ENCODE measurements around the gene VWA5B2.
A peak's percentile ranks its signal among the peaks of the same experiment; 100 is the strongest.
"Not testable (repeated sequence)": the region's sequence is repeated elsewhere in the genome, so short reads cannot be mapped to it uniquely, and the experiment has no call there.

The VWA5B2 gene

GRCh38 chr3:184248454-184249411, 19.3 kb downstream of the VWA5B2 start, which contains the start of gene ALG3:
Gene ALG3 (minus strand): TSS chr3:184248962. CDS start chr3:184248940, 22 bp downstream.
- DNase-seq = peak; percentile 83

GRCh38 chr3:184249412-184250166, 20.2 kb downstream of the VWA5B2 start, which contains the start of gene EEF1AKMT4:
Gene EEF1AKMT4 (plus strand): TSS chr3:184249672. CDS start chr3:184249695, 23 bp downstream.
- DNase-seq = peak; percentile 94

GRCh38 chr3:184250167-184250828, 20.9 kb downstream of the VWA5B2 start:
- DNase-seq = peak; percentile 87

DNA sequence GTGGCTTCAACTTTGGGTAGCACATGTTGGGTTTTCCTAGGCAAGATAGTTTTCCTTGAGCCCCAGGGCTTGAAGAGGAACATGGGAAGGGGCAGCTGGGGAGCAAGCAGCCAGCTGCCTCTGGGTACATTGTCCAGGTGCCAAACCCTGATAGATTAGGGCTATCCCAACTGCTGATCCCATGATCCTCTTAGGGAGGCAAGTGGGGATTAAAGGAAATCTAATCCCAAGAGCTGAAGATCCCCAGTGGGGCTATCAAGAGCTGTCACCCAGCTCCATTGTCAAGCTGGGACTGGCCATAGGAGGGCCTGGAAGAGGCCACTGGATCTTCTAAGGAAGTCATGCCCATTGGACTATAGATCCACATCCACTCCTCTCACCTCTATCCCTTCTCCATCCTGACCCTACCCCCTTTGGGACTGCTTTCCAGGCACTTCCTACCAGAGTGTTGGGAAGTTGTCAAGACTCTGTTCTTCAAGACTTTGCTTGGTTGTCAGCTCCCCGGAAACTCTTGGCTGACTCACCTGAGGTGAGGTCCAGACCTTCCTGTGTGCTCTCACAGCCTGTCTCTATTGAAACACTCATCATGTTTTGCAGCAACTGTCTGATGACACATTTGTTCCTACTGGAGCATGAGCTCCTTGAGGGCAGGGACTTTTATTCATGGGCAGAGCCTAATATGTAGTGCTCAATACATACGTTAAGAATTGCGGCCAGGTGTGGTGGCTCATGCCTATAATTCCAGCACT, 26.1 kb downstream of the VWA5B2 start:
- DNase-seq = no peak

- no peak for DNase-seq
Measured at GRCh38 chr3:184257083-184257915, 27.9 kb downstream of the VWA5B2 start.

DNA sequence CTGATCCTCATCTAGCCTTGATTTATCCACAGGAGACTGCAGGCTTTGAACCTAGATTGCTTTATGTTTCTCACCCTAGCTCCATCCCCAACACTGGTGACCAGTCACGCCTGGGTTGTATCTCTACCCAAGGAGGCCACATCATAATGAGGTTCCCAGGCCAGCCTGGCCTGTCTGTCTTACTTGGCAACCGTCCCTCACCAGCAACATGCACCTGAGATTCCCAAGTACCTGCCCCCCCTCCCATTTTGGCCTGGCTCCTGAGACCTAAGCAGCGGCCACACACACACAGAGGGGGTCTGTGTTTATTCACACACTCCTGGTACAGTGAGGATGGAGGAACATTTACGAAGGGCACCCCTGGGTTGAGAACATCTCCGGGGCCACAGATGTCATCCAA, 29.5 kb downstream of the VWA5B2 start:
- no peak for DNase-seq

GRCh38 chr3:184259396-184259877, 30.1 kb downstream of the VWA5B2 start:
- DNase-seq = no peak

GRCh38 chr3:184259878-184260723, 30.7 kb downstream of the VWA5B2 start:
- peak; percentile 29 for DNase-seq

DNA sequence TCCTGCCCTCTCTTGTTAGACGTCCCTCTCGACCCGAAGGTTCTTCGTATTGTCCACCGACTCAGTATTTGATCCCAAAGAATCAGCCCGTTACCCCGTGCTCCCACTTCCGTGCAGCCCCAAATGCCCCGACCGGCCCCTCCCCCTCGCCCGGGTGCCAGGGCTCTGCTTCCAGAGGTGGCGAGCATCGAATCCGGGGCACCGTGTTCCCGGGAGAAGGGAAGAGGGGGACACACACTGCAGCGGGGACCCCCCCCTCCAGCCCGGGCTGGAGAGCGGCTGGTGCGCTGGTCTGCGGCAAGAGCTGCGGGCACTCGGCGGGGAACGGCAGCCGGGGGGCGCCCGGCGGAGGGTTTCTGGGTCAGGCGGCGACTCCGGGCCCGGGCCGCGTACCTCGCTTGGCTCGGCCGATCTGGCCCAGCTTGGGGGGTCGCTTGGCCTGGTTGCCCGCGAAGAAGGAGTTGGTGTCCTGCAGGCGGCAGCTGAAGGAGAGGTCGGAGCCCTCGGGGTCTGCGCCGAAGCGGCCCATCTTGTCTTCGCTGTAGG, 31.4 kb downstream of the VWA5B2 start:
- no peak for DNase-seq

- peak; percentile 45 for DNase-seq
Measured at GRCh38 chr3:184261270-184261853, 32.0 kb downstream of the VWA5B2 start, which contains the start of gene CAMK2N2. Gene CAMK2N2 (minus strand): TSS chr3:184261553. CDS start chr3:184261285, 268 bp downstream.

GRCh38 chr3:184261854-184262763, 32.7 kb downstream of the VWA5B2 start:
- DNase-seq = no peak

DNA sequence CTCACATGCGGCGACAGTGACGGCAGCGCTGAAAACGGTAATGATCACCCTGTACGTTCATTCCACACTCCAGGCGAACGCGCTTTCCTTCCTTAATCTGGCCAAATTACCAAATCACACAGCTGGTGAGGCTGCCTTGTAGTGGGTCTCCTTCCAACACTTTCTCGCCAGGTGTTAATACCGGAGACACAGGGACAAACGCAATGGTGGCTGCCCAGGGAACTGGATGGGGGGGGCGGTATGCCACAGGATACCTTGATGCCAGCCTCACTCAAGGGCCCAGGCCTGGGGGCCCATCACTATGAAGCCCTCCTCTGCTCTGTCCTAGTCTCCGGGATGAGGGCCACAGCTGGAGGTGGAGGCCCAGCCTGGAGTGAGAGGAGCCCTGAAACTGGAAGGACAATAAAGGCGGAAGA, 33.4 kb downstream of the VWA5B2 start:
- no peak for DNase-seq

DNA sequence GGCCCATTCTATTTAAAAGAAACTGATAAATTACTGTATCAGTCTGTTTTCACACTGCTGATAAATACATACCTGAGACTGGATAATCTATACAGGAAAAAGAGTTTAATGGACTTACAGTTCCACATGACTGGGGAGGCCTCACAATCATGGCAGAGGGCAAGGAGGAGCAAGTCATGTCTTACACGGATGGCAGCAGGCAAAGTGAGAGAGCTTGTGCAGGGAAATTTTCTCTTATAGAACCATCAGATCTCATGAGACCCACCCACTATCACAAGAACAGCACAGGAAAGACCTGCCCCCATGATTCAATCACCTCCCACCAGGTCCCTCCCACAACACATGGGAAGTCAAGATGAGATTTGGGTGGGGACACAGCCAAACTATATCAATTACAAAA, 37.9 kb downstream of the VWA5B2 start:
- not testable (repeated sequence) for DNase-seq

DNA sequence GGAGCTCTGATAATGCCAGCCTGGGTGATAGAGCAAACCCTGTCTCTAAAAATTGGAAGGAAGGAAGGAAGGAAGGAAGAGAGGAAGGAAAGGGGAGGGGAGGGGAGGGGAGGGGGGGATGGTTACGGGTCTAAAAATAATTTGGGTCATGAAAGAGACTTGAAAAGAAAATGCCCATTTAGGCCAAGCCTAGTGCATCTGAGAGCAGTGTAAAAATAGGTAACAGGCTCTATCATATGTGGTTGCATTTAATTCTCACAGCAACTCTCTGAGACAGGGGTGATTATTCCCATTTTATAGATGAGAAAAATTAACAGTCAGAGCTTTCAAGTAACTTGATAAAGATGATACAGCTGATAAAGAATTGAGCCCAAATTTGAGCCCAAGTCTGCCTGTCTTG, 42.9 kb downstream of the VWA5B2 start:
- DNase-seq = no peak

DNA sequence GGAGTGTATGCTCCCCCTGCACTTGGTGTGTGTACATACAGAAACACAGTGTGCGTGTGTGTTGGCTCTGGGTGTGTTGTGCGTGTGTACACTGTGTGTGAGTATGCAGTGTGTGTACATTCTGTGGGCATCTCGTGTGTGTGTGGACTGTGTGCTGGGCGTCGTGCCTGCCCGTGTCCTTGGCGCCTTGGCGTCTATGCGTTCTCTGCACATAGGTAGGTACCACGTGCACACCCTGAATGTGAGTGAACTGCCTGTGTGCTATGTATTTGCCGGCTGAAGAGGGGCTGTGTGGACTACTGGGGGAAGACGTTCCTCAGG, 46.0 kb downstream of the VWA5B2 start:
- no peak for DNase-seq

DNA sequence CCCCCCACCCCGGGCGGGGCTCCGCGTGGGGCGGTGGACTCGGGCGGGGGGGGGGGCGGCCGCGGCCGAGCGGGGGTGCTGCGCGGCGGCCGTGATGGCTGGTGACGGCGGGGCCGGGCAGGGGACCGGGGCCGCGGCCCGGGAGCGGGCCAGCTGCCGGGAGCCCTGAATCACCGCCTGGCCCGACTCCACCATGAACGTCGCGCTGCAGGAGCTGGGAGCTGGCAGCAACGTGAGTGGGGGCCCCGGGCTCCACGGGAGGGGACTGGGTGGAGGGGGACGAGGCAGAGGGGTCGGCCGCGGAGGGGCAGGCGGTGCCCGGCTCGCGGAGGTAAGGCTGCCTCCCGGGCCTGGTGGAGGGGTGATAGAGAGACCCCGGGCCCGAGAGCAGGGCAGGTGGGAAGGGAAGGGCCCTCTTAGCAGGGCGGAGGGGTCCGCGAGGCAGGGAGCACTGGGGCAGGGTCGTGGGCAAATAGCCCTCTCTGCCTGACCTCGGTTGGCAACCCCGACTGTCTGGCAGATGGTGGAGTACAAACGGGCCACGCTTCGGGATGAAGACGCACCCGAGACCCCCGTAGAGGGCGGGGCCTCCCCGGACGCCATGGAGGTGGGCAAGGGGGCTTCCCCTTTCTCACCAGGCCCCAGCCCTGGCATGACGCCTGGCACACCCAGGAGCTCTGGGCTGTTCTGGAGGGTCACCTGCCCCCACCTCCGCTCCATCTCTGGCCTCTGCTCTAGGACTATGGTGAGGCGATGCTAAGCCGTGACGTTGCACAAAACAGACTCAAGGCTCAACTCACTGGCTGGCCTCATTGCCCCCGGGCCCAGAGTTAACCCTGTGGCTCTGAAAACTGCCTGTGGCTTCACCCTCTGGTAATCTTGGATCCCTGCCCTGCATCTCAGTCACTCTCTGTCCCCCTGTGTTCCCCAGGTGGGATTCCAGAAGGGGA, 46.9 kb downstream of the VWA5B2 start, which contains the start of gene ECE2:
Gene ECE2 (plus strand): TSS at position 62 of the 950 bp plus-strand sequence. CDS start 132 bp downstream, at position 194.
- no peak for DNase-seq

GRCh38 chr3:184277366-184277765, 48.0 kb downstream of the VWA5B2 start:
- DNase-seq = no peak

Measured in activated CD4-positive, alpha-beta T cell treated with anti-CD3 and anti-CD28 coated beads, Interleukin-2, amount 50 U/mL, for 1 hour (primary cell).